ENCODE data around the gene RND2.

DNA sequence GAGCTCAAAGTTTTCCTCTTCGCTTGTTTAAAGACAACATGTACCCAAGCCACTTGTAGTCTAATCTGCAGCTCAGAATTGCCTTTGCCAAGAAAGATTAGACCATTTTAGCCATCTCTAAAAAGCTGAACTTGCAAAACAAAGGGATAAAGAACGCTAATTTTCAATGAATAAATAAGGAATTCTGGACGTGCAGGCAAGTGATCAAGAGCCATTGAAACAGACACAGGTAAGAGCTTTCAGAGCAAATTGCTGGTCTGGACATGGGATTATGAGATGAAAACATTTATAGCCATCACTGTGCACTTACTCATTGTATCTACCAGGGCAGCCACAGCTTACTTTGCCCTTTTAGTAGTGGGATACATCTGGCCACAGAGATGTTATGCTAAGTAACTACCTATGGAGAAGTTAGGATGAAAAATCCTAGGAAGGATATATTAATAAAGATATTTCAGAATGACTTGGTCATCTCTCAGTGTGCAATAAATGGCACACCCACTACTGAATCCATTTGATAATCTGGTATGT is 44.4 kb downstream of the RND2 start:
- no peak for TF ChIP-seq CTCF (IDR thresholded peaks at IDR 0.05)
- TF ChIP-seq POLR2AphosphoS5 (IDR thresholded peaks at IDR 0.05; ENCODE audit: low read depth, low read length): no peak
- no peak for TF ChIP-seq SIN3A (IDR thresholded peaks at IDR 0.05; ENCODE audit: borderline replicate concordance, insufficient read depth, low read depth, low read length)
- TF ChIP-seq, protein P1, sequence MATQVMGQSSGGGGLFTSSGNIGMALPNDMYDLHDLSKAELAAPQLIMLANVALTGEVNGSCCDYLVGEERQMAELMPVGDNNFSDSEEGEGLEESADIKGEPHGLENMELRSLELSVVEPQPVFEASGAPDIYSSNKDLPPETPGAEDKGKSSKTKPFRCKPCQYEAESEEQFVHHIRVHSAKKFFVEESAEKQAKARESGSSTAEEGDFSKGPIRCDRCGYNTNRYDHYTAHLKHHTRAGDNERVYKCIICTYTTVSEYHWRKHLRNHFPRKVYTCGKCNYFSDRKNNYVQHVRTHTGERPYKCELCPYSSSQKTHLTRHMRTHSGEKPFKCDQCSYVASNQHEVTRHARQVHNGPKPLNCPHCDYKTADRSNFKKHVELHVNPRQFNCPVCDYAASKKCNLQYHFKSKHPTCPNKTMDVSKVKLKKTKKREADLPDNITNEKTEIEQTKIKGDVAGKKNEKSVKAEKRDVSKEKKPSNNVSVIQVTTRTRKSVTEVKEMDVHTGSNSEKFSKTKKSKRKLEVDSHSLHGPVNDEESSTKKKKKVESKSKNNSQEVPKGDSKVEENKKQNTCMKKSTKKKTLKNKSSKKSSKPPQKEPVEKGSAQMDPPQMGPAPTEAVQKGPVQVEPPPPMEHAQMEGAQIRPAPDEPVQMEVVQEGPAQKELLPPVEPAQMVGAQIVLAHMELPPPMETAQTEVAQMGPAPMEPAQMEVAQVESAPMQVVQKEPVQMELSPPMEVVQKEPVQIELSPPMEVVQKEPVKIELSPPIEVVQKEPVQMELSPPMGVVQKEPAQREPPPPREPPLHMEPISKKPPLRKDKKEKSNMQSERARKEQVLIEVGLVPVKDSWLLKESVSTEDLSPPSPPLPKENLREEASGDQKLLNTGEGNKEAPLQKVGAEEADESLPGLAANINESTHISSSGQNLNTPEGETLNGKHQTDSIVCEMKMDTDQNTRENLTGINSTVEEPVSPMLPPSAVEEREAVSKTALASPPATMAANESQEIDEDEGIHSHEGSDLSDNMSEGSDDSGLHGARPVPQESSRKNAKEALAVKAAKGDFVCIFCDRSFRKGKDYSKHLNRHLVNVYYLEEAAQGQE (IDR thresholded peaks at IDR 0.05; ENCODE audit: insufficient read depth in 1 of 2, low read depth in 2 of 2, low read length in 1 of 2): no peak
